ELF-1 (cell line): ENCODE data around the gene SNRNP35.
A peak's percentile ranks its signal among the peaks of the same experiment; 100 is the strongest.
"Not testable (repeated sequence)": the region's sequence is repeated elsewhere in the genome, so short reads cannot be mapped to it uniquely, and the experiment has no call there.

Source experiments
- DNase-seq: peaks from one replicate; pipeline ENCODE4 v3.0.0-alpha.2; 2016; ENCODE audit warnings: low read depth, low spot score

The SNRNP35 gene

GRCh38 chr12:123488539-123489230, 30.7 kb downstream of the SNRNP35 start:
- peak; percentile 67 for DNase-seq

- no peak for DNase-seq
Measured at GRCh38 chr12:123489580-123489979, 31.6 kb downstream of the SNRNP35 start.

GRCh38 chr12:123490089-123490488, 32.1 kb downstream of the SNRNP35 start:
- peak; percentile 31 for DNase-seq

GRCh38 chr12:123491056-123491455, 33.1 kb downstream of the SNRNP35 start:
- DNase-seq = peak; percentile 33

GRCh38 chr12:123491481-123491880, 33.5 kb downstream of the SNRNP35 start:
- peak; percentile 18 for DNase-seq

- not testable (repeated sequence) for DNase-seq
Measured at GRCh38 chr12:123492339-123493039, 34.5 kb downstream of the SNRNP35 start.

- DNase-seq = peak; percentile 85
Measured at GRCh38 chr12:123494124-123494851, 36.3 kb downstream of the SNRNP35 start.

GRCh38 chr12:123497065-123497464, 39.1 kb downstream of the SNRNP35 start:
- DNase-seq = no peak

GRCh38 chr12:123498126-123498825, 40.3 kb downstream of the SNRNP35 start:
- peak; percentile 21 for DNase-seq

GRCh38 chr12:123499332-123499731, 41.4 kb downstream of the SNRNP35 start:
- DNase-seq = no peak

- no peak for DNase-seq
Measured at GRCh38 chr12:123502163-123502704, 44.3 kb downstream of the SNRNP35 start.

GRCh38 chr12:123506059-123506842, 48.3 kb downstream of the SNRNP35 start:
- DNase-seq = no peak

- no peak for DNase-seq
Measured at GRCh38 chr12:123506843-123507236, 48.9 kb downstream of the SNRNP35 start.

- peak; percentile 20 for DNase-seq
Measured at GRCh38 chr12:123512838-123513665, 55.1 kb downstream of the SNRNP35 start.

- no peak for DNase-seq
Measured at GRCh38 chr12:123513805-123514204, 55.9 kb downstream of the SNRNP35 start.

- DNase-seq = not testable (repeated sequence)
Measured at GRCh38 chr12:123514582-123515221, 56.8 kb downstream of the SNRNP35 start.

- peak; percentile 95 for DNase-seq
Measured at GRCh38 chr12:123516216-123516780, 58.4 kb downstream of the SNRNP35 start.
